Fibroblast of lung (primary cell): Measurements from ENCODE around the gene MB21D2. TPM values are rescaled to one million over a fixed set of nuclear protein-coding genes. Genes with fewer than 3 reads are reported as not detected.

Source experiments
- DNase-seq, 2 donors: peaks; one replicate each; pipeline versions ENCODE4 v3.0.0 to v3.0.0-alpha.2; 2010; ENCODE audit warnings: low read depth in 2 of 2
- H2AFZ ChIP-seq: 2 replicates; pipeline ENCODE4 v1.5.1; 2012; ENCODE audit warnings: low read length, control low read depth, inconsistent platforms
- H3K27ac ChIP-seq: 2 replicates; pipeline ENCODE4 v1.5.1; 2011; ENCODE audit warnings: low read length, control low read depth; ENCODE audit not compliant: insufficient read depth
- H3K27me3 ChIP-seq: 2 replicates; pipeline ENCODE4 v1.5.1; 2011; ENCODE audit warnings: mild to moderate bottlenecking, low read length; ENCODE audit not compliant: control insufficient read depth, insufficient read depth
- H3K36me3 ChIP-seq: 2 replicates; pipeline ENCODE4 v1.5.1; 2011; ENCODE audit warnings: low read length; ENCODE audit not compliant: control insufficient read depth, insufficient read depth
- H3K4me1 ChIP-seq: 2 replicates; pipeline ENCODE4 v1.5.1; 2011; ENCODE audit warnings: low read length; ENCODE audit not compliant: control insufficient read depth, insufficient read depth; ENCODE audit errors: extremely low read depth
- H3K4me2 ChIP-seq: 2 replicates; pipeline ENCODE4 v1.5.1; 2011; ENCODE audit warnings: low read length, control low read depth; ENCODE audit not compliant: insufficient read depth; ENCODE audit errors: extremely low read depth
- H3K4me3 ChIP-seq, 4 experiments: fragments of 200-600 bp in 1 of 4; sonication (generic) in 1 of 4; replicated peaks in 1 of 4; 2 replicates each; pipeline ENCODE4 v1.5.1; 2011 to 2016; ENCODE audit warnings: low read length in 4 of 4, low read depth in 3 of 4, mild to moderate bottlenecking in 3 of 4, control low read depth in 2 of 4, inconsistent platforms in 1 of 4, mixed read lengths in 1 of 4; ENCODE audit not compliant: insufficient read depth in 1 of 4; ENCODE audit errors: control extremely low read depth in 1 of 4
- H3K79me2 ChIP-seq: 2 replicates; pipeline ENCODE4 v1.5.1; 2012; ENCODE audit warnings: mild to moderate bottlenecking, low read length, inconsistent platforms; ENCODE audit not compliant: control insufficient read depth, insufficient read depth
- H3K9ac ChIP-seq: 2 replicates; pipeline ENCODE4 v1.5.1; 2011; ENCODE audit warnings: mild to moderate bottlenecking, low read length, control low read depth; ENCODE audit not compliant: insufficient read depth
- H3K9me3 ChIP-seq: 2 replicates; pipeline ENCODE4 v1.5.1; 2012; ENCODE audit warnings: low read depth, low read length; ENCODE audit not compliant: control insufficient read depth, insufficient read depth
- H4K20me1 ChIP-seq: 2 replicates; pipeline ENCODE4 v1.5.1; 2011; ENCODE audit warnings: low read length; ENCODE audit not compliant: control insufficient read depth, insufficient read depth; ENCODE audit errors: extremely low read depth
- CTCF ChIP-seq, 2 donors: IDR thresholded peaks in 1 of 2; conservative IDR thresholded peaks in 1 of 2; 1 replicate in 1 of 2; 2 replicates in 1 of 2; pipeline ENCODE4 v1.5.1; 2011 to 2012; ENCODE audit warnings: low read length in 2 of 2, control low read depth in 1 of 2, inconsistent platforms in 1 of 2, low read depth in 1 of 2, mild to moderate bottlenecking in 1 of 2
- EZH2 ChIP-seq: IDR thresholded peaks from 2 replicates; pipeline ENCODE4 v1.5.1; 2012; ENCODE audit warnings: low read length, control low read depth, mild to moderate bottlenecking; ENCODE audit errors: missing control alignments
- polyA plus RNA-seq, 2 donors: library from polyadenylated mRNA; depleted of rRNA in 1 of 2; stranded (reverse) in 1 of 2; unstranded in 1 of 2; fragments of >200 nt; gene quantifications; 2 replicates each; pipeline ENCODE4 v1.2.1, GENCODE V29; 2011 to 2012; ENCODE audit warnings: missing spikeins in 1 of 2
- total RNA-seq: library from RNA; depleted of rRNA; stranded (reverse); fragments of >200 nt; gene quantifications from 2 replicates; pipeline ENCODE4 v1.2.1, GENCODE V29; 2014

Gene MB21D2
- total and polyA plus RNA-seq, 2 donors (not counting 1 experiment from before 2014, with no cell fraction given), result 3.5 to 11.4 TPM

- peak in 1 of 2 donors; percentile 10 for TF ChIP-seq CTCF (conservative IDR thresholded peaks at IDR 0.05 in 1 of 2, IDR thresholded peaks at IDR 0.05 in 1 of 2; ENCODE audit: low read depth in 1 of 2, low read length in 2 of 2)
- no peak for TF ChIP-seq EZH2
- Histone ChIP-seq H3K27me3 (no peaks in the 10 kb centered on the region), H4K20me1 (no peaks in the 10 kb centered on the region), H3K9ac (peak overlapping the region; percentile 83), H3K9me3 (no peaks in the 10 kb centered on the region), H3K4me2 (peak overlapping the region; percentile 53), H3K4me3 (peak overlapping the region; percentile 67 to 86 (median 75)), H2AFZ (peak overlapping the region; percentile 84), H3K79me2 (peaks cover 39% of the 10 kb centered on the region), H3K4me1 (no peaks in the 10 kb centered on the region), H3K27ac (peak overlapping the region; percentile 91), H3K36me3 (no peaks in the 10 kb centered on the region)
- no peak for DNase-seq
Observed at GRCh38 chr3:192918275-192918588, 576 bp upstream of the MB21D2 start.

GRCh38 chr3:192917028-192917403 is 640 bp downstream of the MB21D2 start:
- peak overlapping the region; percentile 88 for H3K9ac ChIP-seq
- peak in 1 of 2 donors; percentile 76 for DNase-seq
- peak overlapping the region; percentile 86 to 97 (median 92) for H3K4me3 ChIP-seq
- no peaks in the 10 kb centered on the region for H3K9me3 ChIP-seq
- peak overlapping the region; percentile 78 for H3K4me2 ChIP-seq
- no peaks in the 10 kb centered on the region for H4K20me1 ChIP-seq
- no peak for TF ChIP-seq EZH2
- no peak for TF ChIP-seq CTCF (conservative IDR thresholded peaks at IDR 0.05 in 1 of 2, IDR thresholded peaks at IDR 0.05 in 1 of 2; ENCODE audit: low read depth in 1 of 2, low read length in 2 of 2)
- H2AFZ ChIP-seq, result peak overlapping the region; percentile 90
- no peaks in the 10 kb centered on the region for H3K4me1 ChIP-seq
- H3K79me2 ChIP-seq, result peaks cover 48% of the 10 kb centered on the region
- no peaks in the 10 kb centered on the region for H3K36me3 ChIP-seq
- H3K27ac ChIP-seq, result peak overlapping the region; percentile 91
- no peaks in the 10 kb centered on the region for H3K27me3 ChIP-seq

DNA sequence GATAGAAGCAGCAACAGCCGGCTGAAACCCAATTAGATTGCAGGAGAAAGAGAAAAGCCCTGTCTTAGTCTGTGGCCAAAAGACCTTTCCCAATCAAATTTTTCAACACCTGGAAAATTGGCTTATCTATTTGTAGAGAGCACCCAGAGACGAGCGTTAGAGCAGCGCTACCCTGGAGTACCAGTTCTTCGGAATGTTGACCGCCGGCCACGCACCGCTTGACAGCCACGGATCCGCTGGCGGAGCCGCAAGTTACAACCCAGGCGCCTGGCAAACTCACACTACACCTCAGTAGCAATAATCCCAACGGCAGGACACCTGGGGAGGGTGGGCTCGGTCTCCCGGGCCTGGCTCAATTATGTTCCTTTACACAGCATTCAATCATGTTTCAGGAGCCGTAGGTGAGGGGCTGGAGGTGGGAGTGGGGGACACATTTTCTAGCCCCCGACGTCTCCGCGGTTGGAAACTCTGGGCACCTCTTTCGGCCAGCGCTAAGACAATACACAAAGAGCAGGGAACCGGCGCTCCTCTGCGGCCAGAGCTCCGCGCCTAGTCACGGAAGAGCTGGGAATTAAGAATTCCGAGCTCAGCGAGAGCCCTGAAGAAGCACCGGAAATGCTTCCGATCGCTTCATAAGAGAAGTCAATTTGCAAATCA is 1.2 kb downstream of the MB21D2 start:
- Histone ChIP-seq H3K4me2 (peak overlapping the region; percentile 49), H3K27me3 (no peaks in the 10 kb centered on the region), H2AFZ (peak overlapping the region; percentile 31), H3K79me2 (peaks cover 53% of the 10 kb centered on the region), H3K27ac (peak overlapping the region; percentile 91), H3K36me3 (no peaks in the 10 kb centered on the region), H3K9ac (peak overlapping the region; percentile 88), H3K9me3 (no peaks in the 10 kb centered on the region), H4K20me1 (no peaks in the 10 kb centered on the region), H3K4me1 (no peaks in the 10 kb centered on the region), H3K4me3 (peak overlapping the region; percentile 86 to 97 (median 92))
- TF ChIP-seq CTCF (conservative IDR thresholded peaks at IDR 0.05 in 1 of 2, IDR thresholded peaks at IDR 0.05 in 1 of 2; ENCODE audit: low read depth in 1 of 2, low read length in 2 of 2) (no peak), EZH2 (no peak)
- DNase-seq, result peak; percentile 50 to 66
